GM10266 (cell line): Measurements from ENCODE around the gene NR6A1.

Source experiments
- DNase-seq: peaks from one replicate; pipeline ENCODE4 v3.0.0; 2012; ENCODE audit errors: extremely low spot score
- TF ChIP-seq, protein P1 (sequence below): IDR thresholded peaks from 2 replicates; pipeline ENCODE4 v1.5.1; 2012; ENCODE audit warnings: mild to moderate bottlenecking, low read depth; ENCODE audit not compliant: control insufficient read depth, insufficient read depth; ENCODE audit errors: missing control alignments

NR6A1 gene

GRCh38 chr9:124686918-124687317 lies 84.2 kb downstream of the NR6A1 start:
- TF ChIP-seq, protein P1, sequence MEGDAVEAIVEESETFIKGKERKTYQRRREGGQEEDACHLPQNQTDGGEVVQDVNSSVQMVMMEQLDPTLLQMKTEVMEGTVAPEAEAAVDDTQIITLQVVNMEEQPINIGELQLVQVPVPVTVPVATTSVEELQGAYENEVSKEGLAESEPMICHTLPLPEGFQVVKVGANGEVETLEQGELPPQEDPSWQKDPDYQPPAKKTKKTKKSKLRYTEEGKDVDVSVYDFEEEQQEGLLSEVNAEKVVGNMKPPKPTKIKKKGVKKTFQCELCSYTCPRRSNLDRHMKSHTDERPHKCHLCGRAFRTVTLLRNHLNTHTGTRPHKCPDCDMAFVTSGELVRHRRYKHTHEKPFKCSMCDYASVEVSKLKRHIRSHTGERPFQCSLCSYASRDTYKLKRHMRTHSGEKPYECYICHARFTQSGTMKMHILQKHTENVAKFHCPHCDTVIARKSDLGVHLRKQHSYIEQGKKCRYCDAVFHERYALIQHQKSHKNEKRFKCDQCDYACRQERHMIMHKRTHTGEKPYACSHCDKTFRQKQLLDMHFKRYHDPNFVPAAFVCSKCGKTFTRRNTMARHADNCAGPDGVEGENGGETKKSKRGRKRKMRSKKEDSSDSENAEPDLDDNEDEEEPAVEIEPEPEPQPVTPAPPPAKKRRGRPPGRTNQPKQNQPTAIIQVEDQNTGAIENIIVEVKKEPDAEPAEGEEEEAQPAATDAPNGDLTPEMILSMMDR: no peak
- DNase-seq: no peak

- DNase-seq: no peak
Observed at GRCh38 chr9:124685217-124685616, 85.9 kb downstream of the NR6A1 start.

GRCh38 chr9:124684169-124684568 lies 86.9 kb downstream of the NR6A1 start:
- TF ChIP-seq, protein P1: no peak
- no peak for DNase-seq

More at GRCh38 chr9:124685217-124685616, 85.9 kb downstream of the NR6A1 start:
- TF ChIP-seq, protein P1: no peak

GRCh38 chr9:124683043-124683442 lies 88.1 kb downstream of the NR6A1 start:
- DNase-seq: no peak
- TF ChIP-seq, protein P1: no peak

- TF ChIP-seq, protein P1: no peak
- DNase-seq: no peak
Observed at GRCh38 chr9:124680714-124681390, 90.3 kb downstream of the NR6A1 start.

DNA sequence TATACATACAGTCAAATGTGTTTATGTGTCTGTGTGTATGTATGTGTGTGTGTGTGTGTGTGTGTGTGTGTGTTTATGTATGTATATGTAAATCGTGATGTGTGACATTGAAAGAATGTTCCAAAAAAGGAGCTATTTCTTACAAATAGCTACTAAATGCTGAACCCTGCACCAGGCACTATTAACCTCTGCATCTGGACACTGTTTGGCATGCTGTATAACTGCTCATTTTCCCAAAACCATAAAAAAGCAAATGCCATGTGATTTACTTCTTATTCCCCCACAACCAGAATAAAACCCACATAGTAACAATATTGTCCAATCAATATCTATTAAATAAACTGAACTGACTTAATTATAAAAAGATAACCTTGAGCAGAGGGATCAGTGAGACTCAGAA lies 91.1 kb downstream of the NR6A1 start:
- DNase-seq: no peak
- TF ChIP-seq, protein P1: no peak

DNA sequence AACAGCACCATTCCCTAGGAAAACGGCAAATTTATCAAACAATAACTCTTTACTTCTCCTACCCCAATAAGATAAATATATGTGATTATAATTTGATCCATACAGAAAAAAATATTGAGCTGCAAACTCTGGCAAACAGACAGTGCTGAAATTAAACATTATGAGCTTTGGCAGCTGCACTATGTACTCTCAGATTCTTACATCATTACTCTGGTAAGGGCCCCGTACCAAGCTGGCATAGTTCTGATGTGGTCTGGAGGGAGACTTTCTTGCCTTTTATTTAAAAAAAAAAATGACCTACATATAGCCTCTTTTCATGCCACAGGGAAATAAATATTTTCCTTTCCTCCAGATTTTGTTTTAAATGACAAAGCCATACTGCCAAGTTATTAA lies 95.0 kb downstream of the NR6A1 start:
- TF ChIP-seq, protein P1: no peak
- no peak for DNase-seq
